NCI-H1694 (cell line): ENCODE results near the gene AADAT.
"Not testable (repeated sequence)": the region's sequence is repeated elsewhere in the genome, so short reads cannot be mapped to it uniquely, and the experiment has no call there.

Source experiments
- DNase-seq: peaks from one replicate; lab custom pipeline; 2025; lab: John Stamatoyannopoulos, UW

Gene AADAT

DNA sequence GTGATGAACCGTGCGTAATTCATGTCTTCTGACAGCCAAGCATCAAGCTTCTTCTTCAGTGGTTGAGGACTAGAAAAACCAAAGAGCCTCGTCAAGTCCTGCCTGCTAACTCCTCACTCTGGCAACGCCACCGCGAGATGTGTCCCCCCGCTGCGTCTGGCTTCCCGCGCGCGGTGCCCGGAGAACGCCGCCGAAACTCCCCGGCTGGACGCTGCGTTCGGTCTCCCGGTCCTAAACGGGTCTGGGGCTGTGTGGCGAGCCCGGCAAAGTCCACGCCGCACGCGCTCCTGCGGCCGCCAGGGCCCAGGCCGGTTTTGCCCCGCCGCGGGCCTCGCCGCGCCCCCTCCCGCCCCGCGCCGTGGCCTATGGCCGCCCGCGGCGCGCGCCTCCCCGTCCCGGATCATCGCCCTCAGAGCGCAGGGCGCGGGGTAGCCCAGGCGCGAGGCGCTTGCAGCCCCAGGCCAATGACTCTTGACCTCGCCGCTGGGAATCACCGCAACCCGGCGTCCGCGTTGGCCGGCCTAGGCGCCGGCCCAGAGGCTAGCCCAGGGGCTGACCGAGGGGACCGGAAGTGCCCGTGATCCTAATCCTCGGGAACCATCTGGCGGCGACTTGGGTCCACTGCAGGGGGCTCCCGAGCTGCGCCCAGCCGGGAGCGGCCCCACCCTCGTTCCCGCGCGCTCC is at the start of gene AADAT:
AADAT (minus strand) TSS at position 289 of the 684 bp plus-strand sequence; CDS start at position 23, 266 bp downstream.
- peak; percentile 37 for DNase-seq

DNA sequence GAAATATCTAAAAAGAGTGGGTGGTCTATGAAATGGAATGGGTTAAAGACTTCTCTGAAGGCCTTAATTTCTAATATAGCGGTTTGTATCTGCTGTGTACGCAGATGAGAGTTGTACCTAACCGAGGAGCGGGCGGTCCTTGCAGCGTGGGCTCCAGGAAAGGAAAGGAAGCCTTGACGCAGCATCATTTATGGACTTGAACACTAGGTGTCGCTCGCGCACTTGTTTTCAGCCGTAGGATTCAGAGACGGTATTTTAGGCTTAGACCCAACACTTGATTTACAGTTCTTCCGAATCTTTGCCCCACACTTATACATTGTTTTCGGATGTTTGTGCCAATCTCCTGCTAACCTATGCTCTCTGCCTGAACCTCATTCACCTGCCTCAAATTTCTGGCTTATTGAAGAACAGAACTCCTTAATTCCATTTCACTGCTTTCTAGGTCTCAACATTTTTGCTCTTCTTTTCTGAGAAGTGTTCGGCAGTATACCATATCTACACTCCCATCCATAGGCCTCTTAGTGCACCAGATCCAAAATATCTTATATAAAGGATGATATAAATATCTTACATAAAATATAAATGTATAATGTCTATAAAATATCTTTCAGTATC is 48.9 kb upstream of the AADAT start:
- DNase-seq = peak; percentile 64

DNA sequence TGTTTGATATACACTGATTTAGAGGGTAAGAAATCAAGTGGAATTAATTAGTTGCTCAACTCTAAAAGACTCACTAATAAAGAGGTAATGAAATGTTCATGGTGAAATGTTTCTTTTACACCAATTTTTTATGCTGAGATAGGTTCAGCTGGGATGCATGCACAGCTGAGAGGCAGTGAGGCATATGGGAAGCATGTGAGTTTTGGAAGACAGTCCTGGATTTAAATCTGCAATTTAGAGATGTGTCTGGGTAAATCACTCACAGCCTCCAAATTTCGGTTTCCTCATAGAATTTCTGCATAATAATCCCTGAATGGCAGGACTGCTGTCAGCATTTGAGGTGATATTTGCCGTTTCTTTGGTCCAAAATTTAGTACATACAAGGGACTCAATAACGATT is 48.2 kb upstream of the AADAT start:
- no peak for DNase-seq

DNA sequence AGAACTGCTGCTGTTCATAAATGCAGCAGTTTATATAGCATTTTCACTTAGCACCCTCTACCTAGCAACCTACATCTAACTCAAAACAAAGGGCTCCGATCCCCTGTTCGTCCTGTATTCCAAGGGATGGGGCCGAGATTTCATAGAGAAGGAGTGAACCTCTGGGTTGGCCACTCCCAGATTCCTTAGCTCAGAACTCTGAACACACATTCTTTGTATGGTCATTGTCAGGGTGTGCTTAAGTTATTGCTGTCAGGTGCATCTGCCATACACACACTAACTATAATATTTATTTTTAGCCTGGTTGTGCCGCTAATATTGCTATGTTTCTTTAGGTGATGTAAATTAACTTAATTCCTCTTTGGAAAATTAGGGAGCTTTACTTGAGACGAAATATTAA is 47.7 kb upstream of the AADAT start:
- DNase-seq = no peak

DNA sequence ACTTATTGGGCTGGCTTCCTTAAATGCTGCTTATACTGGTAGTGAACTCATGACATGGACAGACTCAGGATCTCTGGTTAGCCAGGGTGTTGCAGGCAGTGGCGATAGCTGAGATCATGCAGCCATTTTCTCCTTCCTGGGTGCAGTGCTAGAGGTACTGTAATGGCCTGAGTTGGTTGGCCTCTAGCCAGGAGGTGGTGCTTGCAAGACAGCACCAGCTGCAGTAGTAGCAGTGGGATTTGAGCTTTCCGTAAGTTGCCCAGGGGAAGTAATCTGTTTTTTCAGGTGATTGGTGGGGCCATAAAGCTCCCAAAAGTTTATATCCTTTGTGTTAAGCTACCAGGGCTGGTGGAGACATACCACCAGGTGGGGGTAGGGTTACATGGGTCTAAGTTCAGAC is 45.1 kb upstream of the AADAT start:
- no peak for DNase-seq

DNA sequence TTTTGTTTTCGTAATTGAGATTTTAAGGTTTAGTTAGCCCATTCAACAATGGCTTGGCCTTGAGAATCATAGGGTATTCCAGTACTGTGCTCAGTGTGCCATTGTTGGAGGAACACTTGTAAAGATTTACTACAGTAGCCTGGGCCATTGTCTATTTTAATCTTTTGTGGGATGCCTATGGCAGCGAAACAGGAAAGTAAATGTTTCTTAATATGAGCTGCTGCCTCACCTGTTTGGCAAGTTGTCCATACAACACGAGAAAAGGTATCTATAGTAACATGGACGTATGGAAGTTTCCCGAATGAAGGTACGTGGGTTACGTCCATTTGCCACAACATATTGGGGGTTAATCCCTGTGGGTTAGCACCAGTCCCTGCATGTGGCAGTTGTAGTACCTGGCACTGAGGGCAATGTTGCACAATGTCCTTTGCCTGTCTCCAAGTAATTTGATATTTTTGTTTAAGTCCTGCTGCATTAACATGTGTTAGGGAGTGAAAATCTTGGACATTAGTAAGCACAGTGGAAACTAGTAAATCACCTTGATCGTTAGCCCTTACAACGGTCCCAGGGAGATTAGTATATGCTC is 38.6 kb upstream of the AADAT start:
- DNase-seq = no peak

DNA sequence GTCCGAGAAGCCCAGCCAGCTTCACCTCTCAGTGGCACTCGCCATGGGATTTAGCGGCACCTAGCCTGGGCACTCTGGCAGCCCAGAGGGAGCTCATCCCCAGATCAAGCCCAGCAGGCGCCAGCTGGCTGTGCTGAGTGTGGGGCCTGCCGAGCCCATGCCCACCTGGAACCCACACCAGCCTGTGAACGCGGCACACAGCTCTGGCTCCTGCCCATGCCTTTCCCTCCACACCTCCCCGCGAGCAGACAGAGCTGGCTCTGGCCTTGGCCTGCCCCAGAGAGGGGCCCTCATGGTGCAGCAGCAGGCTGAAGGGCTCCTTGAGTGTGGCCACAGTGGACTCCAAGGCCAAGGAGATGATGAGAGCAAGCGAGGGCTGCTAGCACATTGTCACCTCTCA is 38.0 kb upstream of the AADAT start:
- no peak for DNase-seq

DNA sequence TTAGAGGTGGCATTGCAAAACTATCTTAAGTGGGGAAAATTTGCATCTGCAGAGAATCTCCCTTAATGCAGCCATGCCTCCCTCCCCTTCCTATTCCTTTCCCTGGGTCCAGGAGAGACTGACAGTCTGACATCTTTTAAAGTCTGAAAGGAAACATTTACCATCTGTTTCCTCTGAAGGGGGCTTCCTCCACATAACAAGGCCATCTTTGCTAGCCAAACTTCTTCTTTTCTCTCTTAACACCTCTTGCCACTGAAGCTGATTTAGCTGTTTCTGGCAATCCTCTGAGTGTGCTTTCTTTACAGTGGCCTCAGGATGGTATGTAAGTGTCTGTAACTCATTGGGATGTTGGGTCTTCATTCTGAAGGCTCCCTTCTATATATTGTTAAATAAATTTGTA is 34.6 kb upstream of the AADAT start:
- no peak for DNase-seq

DNA sequence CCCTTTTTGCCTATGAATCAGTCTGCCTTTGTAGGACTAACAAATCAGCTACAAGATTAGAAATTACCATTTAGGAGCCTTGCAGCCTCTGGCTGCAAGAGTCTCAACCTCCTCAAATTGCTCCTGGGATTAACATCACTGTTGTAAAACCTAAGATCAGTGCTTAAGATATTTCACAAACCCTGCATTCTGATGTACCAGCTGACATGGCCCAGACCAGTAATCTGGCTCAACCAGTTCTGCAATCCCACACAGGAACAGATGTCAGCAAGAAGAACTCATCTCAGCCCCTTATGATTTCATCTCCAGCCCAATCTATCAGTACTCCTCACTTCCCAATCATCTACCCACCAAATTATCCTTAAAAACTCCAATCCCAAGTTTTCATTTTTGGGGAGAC is 32.5 kb upstream of the AADAT start:
- DNase-seq = no peak

DNA sequence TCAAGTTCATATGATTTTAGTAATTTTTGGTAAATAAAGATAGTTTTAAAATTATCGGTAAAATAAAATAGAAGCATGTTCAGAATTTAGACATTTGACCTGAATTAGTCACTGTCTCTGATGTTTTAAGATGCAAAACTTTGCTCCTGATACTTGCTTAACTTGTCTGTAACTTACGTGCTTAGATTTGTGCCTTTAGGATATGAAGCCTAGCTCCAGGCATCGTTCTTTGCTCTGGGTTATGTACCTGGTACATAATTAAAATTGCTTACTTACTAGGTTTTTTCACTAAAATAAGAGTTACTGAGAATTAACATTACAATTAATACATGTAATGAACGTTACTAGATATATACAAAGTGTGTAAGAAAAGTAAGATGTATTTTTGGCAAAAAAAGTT is 24.9 kb upstream of the AADAT start:
- no peak for DNase-seq

DNA sequence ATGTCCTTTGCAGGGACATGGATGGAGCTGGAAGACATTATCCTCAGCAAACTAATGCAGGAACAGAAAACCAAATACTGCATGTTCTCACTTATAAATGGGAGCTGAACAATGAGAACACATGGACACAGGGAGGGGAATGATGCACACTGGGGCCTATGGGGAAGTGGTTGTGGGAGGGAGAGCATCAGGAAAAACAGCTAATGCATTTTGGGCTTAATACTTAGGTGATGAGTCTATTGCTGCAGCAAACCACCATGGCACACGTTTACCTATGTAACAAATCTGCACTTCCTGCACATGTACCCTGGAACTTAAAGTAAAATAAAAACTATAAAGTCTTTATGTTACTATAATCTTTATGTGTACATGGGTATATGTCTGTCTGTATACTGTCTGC is 24.4 kb upstream of the AADAT start:
- not testable (repeated sequence) for DNase-seq

DNA sequence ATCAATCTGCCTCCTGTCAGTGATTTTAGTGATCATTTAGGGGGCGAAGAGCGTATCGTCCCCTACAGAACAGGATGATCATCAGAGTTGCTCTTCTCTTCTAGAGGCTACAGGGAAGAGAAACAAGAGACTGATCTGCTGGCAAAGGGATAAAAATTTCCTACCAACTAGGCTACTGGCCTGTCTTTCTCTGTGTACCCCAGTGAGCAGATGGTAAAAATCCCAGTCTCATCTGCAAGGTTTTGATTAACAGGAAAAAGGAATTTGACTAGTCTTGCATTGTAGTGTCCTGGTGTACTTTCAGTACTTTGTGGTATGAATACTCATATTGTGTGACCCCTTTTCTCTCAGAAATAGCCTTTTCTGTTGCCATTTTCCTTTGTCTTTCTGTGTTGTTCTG is 21.8 kb upstream of the AADAT start:
- DNase-seq = no peak

DNA sequence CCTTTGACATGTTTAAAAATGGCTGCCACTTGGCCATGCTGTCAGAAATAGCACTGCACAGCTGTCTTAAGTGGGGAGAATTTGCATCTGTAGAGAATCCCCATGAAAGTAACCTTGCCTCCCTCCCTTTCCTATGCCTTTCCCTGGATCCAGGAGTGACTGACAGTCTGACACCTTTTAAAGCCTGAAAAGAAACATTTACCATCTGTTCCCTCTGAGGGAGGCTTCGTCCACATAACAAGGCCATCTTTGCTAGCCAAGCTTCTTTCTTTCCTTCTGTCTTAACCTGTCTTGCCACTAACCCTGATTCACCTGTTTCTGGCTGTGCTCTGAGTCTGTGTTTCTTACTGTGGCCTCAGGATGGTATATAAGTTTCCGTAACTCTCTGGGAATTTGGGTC is 21.3 kb upstream of the AADAT start:
- no peak for DNase-seq

DNA sequence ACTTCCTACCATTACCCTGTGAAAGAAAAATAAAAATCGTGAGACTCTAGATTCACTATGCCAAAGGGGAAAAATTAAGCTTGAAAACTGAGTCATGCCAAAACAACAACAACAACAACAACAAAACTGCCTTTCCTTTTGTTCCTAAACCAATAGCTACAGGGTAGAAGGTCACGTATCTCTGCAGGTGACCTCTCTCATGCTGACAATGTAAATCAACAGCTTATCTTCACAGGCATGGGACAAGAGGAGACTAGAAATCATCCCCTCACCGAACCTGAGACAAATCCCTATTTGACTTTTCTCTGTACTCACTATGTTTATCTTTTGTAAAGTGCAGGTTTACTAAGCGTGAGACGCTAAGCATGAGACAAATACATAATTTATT is 20.5 kb upstream of the AADAT start:
- DNase-seq = no peak

DNA sequence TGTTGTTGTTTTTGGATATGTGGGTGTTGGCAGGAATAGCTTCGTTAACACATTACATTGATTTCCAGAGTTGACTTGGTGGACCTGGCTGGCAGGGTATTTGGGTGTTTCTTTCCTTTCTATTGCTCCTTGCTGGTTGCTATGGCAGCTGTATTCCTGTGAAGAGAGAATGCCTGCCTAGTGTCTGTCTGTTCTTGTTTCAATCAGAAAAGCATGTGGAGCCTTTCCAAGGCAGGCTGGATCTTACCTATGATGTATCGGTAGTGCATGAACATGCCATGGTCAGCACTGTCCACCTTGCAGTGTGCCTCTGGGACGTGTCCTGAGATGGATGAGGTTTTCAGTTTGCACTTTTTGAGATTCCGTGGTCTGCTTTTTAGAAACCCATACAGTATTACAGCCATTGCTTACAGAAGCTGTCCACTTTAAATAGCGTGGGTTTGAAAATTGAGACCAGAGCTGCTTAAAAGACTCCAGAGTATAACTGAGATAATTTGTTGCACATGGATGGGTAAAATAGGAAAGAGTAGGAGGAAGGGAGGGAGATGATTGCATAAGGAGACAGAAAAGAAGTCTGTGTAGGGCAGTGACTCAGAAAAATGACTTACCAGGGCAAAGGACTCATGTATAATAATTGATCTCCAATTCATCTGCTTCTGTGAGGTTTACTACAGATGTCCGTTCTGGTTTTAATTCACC is 20.0 kb upstream of the AADAT start:
- no peak for DNase-seq

DNA sequence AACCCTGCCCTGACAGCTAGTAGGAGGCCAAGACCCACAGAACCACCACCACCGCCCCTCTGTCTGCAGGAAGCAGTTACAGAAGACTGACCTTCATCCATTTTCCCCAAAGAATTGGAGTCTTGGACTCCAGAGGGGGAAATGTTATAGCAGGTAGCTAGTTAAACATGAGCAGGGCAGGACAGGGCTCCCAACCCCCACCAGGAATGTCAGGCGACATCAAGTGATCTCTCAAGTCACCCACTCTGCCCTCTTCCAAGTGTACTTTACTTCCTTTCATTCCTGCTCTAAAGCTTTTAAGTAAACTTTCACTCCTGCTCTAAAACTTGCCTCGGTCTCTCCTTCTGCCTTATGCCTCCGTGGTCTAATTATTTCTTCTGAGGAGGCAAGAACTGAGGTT is 17.1 kb upstream of the AADAT start:
- no peak for DNase-seq

DNA sequence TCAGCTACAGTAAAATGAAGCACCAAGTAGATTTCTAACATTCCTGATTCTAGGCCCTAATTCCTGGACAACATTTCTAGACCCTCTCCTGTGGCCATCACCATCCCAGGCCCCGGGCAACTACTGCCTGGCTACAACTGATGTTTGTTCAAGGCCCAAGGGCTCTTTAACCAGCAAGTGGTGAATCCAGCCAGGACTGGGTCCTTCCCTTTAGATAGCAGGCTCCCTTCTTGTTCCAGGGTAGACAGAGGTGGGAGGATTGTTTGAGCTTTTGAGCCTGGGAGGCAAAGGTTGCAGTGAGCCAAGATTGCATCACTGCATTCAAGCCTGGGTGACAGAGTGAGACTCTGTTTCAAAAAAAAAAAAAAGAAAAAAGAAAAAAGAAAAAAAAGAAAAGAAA is 12.7 kb upstream of the AADAT start:
- no peak for DNase-seq

DNA sequence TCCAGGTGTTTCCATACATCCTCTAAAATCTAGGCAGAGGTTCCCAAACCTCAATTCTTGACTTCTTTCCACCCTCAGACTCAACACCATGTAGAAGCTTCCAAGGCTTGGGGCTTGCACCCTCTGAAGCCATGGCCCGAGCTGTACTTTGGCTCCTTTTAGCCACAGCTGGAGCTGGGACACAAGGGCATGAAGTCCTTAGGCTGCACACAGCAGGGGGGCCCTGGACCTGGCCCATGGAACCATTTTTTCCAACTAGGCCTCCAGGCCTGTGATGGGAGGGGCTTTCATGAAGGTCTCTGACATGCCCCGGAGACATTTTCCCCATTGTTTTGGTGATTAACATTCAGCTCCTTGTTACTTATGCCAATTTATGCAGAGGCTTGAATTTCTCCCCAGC is 8.4 kb upstream of the AADAT start:
- DNase-seq = not testable (repeated sequence)

DNA sequence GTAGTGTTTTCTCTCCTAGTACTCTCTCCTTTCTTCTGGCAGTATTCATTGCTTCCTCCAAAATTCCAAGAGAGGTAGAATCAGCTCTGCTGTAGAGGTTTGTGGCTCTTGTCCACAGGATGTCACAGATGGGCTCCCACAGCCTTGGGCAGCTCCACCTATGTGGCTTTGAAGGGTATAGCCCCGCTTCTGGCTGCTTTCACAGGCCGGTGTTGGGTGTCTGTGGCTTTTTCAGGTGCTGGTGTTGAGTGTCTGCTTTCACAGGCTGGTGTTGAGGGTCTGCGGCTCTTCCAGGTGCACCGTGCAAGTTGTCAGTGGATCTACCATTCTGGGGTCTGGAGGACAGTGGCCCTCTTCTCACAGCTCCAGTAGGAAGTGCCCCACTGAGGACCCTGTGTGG is 7.9 kb upstream of the AADAT start:
- DNase-seq = no peak

DNA sequence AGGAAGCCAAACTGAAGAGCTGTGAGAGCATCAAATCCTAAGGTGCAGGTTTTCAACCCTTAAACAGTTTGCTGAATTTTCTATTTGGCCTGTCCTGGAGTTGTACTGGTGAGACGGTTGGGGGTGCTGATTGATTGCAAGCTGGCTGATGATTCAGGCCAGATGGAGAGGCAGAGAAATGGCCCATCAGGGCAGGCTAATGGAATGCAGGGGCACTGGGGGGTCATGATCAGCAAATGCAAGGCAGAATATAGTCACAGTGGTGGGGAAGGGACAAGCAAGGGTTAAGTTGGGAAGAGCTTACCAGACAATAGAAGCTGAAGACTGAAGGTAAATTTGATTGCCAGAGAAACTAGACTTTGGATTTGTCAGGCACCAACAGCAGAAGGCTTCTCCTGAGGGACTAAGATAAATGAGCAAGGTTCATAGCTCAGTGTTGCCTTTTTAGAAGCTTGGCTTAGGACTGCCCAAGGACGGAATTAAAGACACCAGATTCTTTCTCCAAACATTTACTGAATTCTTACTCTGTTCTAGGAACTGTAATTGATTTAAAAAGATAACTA is 4.3 kb upstream of the AADAT start:
- DNase-seq = no peak

DNA sequence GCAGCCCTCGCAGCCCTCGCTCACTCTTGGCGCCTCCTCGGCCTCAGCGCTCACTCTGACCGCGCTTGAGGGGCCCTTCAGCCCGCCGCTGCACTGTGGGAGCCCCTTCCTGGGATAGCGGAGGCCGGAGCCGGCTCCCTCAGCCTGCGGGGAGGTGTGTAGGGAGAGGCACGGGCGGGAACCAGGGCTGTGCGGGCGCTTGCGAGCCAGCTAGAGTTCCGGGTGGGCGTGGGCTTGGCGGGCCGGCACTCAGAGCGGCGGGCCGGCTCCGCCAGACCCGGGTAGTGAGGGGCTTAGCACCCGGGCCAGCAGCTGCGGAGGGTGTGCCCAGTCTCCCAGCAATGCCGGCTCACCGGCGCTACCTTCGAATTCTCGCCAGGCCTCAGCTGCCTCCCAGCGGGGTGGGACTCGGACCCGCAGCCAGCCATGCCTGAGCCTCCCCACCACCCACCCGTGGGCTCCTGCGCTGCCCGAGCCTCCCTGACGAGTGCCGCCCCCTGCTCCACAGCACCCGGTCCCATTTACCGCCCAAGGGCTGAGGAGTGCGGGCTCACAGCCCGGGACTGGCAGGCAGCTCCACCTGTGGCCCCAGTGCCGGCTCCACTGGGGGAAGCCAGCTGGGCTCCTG is 1.4 kb upstream of the AADAT start:
- no peak for DNase-seq

DNA sequence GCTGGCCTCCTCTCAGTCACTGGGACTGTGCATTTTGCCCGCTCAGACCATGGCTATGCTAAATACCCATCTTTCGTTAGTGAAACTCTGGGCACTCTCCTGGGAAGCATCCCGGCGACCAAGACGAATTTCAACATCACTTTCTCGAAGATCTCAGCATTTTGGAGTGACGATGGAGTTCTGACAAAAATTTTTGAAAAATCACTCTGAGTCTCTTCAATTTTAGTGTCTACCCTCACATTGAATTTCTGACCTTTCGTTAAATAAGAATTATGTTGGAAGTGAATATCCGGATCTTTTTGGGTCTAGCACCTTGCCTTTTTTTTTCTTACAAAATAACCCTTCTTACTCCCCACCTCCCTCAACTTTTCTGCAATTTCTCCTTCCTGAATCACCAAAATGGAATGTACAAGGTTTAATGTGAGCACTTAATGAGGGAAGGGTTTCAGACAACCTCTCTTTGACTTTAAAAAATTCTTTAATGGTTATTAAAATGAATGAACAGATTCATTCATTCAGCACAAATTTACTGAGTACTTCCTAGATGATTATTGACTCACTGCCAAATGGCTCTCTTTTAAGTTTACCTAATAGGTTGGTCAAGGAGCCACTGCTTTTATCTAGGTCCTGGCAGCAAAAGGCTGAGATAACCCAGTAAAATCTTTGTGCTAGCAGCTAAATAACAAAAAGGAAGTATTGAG is 746 bp upstream of the AADAT start:
- DNase-seq = no peak
